ENCODE results near the gene ARHGAP42. TPM values are rescaled to one million over a fixed set of nuclear protein-coding genes. Genes with fewer than 3 reads are reported as not detected.

The ARHGAP42 gene
- polyA plus RNA-seq, 1 donor (not counting 4 experiments of a cell fraction or from before 2014, with no cell fraction given), result 5.5 TPM

- Histone ChIP-seq H3K27me3 (ENCODE audit: control insufficient read depth, extremely low read depth, insufficient read depth, low read length) (no peaks in the 10 kb centered on the region), H3K79me2 (ENCODE audit: control insufficient read depth, insufficient read depth, low read length) (no peaks in the 10 kb centered on the region), H3K4me2 (ENCODE audit: control insufficient read depth, extremely low read depth, insufficient read depth, low read depth, low read length) (no peak overlapping the region), H3K9me3 (ENCODE audit: control insufficient read depth, low read depth, low read length) (no peaks in the 10 kb centered on the region), H3K4me3 (ENCODE audit: control insufficient read depth in 2 of 3, extremely low read depth in 1 of 3, insufficient read depth in 2 of 3, low read depth in 1 of 3, low read length in 3 of 3) (no peak overlapping the region), H2AFZ (ENCODE audit: control insufficient read depth, low read length) (no peak overlapping the region), H3K4me1 (ENCODE audit: control insufficient read depth, extremely low read depth, insufficient read depth, low read length) (peaks cover 7% of the 10 kb centered on the region), H3K27ac (ENCODE audit: control insufficient read depth, insufficient read depth, low read length) (no peak overlapping the region), H3K36me3 (ENCODE audit: control insufficient read depth in 2 of 2, extremely low read depth in 1 of 2, insufficient read depth in 2 of 2, low read length in 2 of 2) (no peaks in the 10 kb centered on the region), H4K20me1 (ENCODE audit: control insufficient read depth, extremely low read depth, insufficient read depth, low read length) (no peaks in the 10 kb centered on the region), H3K9me1 (ENCODE audit: control insufficient read depth, extremely low read depth, insufficient read depth, low read length) (no peaks in the 10 kb centered on the region), H3K9ac (ENCODE audit: control insufficient read depth, extremely low read depth, insufficient read depth, low read length) (no peak overlapping the region)
- FAIRE-seq (no peak), DNase-seq (ENCODE audit: low read depth, low spot score) (no peak)
- dilution Hi-C loops (cut with MboI; ENCODE audit: extremely low pct_ligation_motif_present, low sequenced_read_pairs), result loop anchor here (25.0 kb wide), 1 partner anchor 274 kb away; no protein-coding TSS in a partner anchor
- no peak for TF ChIP-seq CTCF (optimal IDR thresholded peaks at IDR 0.05 in 1 of 3, IDR thresholded peaks at IDR 0.05 in 1 of 3, conservative IDR thresholded peaks at IDR 0.05 in 1 of 3; ENCODE audit: extremely low read depth in 1 of 3, insufficient read depth in 2 of 3, low read length in 3 of 3)
- TF ChIP-seq EZH2 (IDR thresholded peaks at IDR 0.05; ENCODE audit: low read length), result no peak
These were observed 174.1 kb downstream of the ARHGAP42 start for GRCh38 chr11:100861212-100861611.

- Histone ChIP-seq H3K9me1 (ENCODE audit: control insufficient read depth, extremely low read depth, insufficient read depth, low read length) (no peaks in the 10 kb centered on the region), H3K4me3 (ENCODE audit: control insufficient read depth in 2 of 3, extremely low read depth in 1 of 3, insufficient read depth in 2 of 3, low read depth in 1 of 3, low read length in 3 of 3) (no peak overlapping the region), H3K9me3 (ENCODE audit: control insufficient read depth, low read depth, low read length) (no peaks in the 10 kb centered on the region), H3K4me2 (ENCODE audit: control insufficient read depth, extremely low read depth, insufficient read depth, low read depth, low read length) (no peak overlapping the region), H4K20me1 (ENCODE audit: control insufficient read depth, extremely low read depth, insufficient read depth, low read length) (no peaks in the 10 kb centered on the region), H3K4me1 (ENCODE audit: control insufficient read depth, extremely low read depth, insufficient read depth, low read length) (peaks cover 7% of the 10 kb centered on the region), H3K36me3 (ENCODE audit: control insufficient read depth in 2 of 2, extremely low read depth in 1 of 2, insufficient read depth in 2 of 2, low read length in 2 of 2) (no peaks in the 10 kb centered on the region), H3K79me2 (ENCODE audit: control insufficient read depth, insufficient read depth, low read length) (no peaks in the 10 kb centered on the region), H2AFZ (ENCODE audit: control insufficient read depth, low read length) (no peak overlapping the region), H3K27ac (ENCODE audit: control insufficient read depth, insufficient read depth, low read length) (no peak overlapping the region), H3K27me3 (ENCODE audit: control insufficient read depth, extremely low read depth, insufficient read depth, low read length) (no peaks in the 10 kb centered on the region), H3K9ac (ENCODE audit: control insufficient read depth, extremely low read depth, insufficient read depth, low read length) (no peak overlapping the region)
- TF ChIP-seq CTCF (optimal IDR thresholded peaks at IDR 0.05 in 1 of 3, IDR thresholded peaks at IDR 0.05 in 1 of 3, conservative IDR thresholded peaks at IDR 0.05 in 1 of 3; ENCODE audit: extremely low read depth in 1 of 3, insufficient read depth in 2 of 3, low read length in 3 of 3) (no peak), EZH2 (IDR thresholded peaks at IDR 0.05; ENCODE audit: low read length) (no peak)
- dilution Hi-C loops (cut with MboI; ENCODE audit: extremely low pct_ligation_motif_present, low sequenced_read_pairs), result loop anchor here (25.0 kb wide), 1 partner anchor 276 kb away; no protein-coding TSS in a partner anchor
- FAIRE-seq, result no peak
- DNase-seq (ENCODE audit: low read depth, low spot score), result no peak
These were observed 176.0 kb downstream of the ARHGAP42 start for GRCh38 chr11:100863080-100863581.
